ENCODE data around the gene RGS16. TPM values are rescaled to one million over a fixed set of nuclear protein-coding genes. Genes with fewer than 3 reads are reported as not detected.

Gene RGS16
- total RNA-seq, 1 donor from 2014 or later, result 2.3 TPM

DNA sequence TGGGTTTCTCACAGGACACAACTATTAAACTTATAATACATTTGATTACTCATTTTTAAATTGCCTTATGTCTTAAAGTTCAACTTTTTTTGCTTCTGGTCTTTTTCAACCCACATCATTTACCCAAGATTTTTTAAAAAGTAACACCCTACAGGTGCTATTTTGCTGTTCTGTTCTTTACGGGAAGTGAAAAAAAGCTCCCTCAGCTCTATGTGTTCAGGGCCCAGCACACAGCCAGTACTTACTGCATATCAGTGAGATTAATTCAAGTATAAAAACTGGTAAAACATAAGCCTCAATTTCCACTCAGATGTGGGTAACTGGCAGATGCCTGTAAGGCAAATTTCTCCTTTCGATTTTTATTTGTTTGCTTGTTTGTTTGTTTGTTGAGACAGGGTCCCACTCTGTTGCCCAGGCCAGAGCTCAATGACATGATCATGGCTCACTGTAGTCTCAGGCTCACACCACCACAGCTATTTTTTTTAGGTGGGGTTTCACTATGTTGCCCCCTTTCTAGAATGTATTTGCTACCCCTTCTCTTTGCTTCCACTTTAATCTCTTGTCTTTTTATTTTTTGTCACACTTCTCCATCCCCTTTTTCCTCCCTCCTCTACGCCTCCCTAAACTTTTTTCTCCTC, 35.4 kb downstream of the RGS16 start:
- TF ChIP-seq CTCF (IDR thresholded peaks at IDR 0.05; ENCODE audit: insufficient read depth, low read length, poor library complexity, severe bottlenecking), result no peak
- DNase-seq (ENCODE audit: low read depth), result no peak
- no peaks in the 10 kb centered on the region for H3K27me3 ChIP-seq (ENCODE audit: control insufficient read depth, insufficient read depth, low read length)
- no peaks in the 10 kb centered on the region for H3K36me3 ChIP-seq (ENCODE audit: control insufficient read depth, insufficient read depth, low read length)
- H3K4me3 ChIP-seq (ENCODE audit: low read depth, low read length), result no peak overlapping the region

DNA sequence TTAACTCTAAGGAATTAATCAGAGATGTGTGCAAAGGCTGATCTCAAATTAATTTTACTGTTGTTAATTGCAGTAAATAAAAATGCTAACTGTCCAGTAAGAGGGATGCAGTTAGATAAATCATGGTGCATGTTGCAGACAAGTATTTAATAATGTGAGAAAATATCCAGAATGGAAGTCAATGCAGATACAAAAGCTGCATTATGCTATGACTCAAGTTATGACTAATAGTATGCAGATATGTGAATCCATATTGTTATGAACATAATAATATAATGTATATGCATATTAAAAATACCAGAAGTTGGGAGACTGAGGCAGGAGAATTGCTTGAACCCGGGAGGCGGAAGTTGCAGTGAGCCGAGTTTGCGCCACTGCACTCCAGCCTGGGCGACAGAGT, 36.6 kb downstream of the RGS16 start:
- H3K27me3 ChIP-seq (ENCODE audit: control insufficient read depth, insufficient read depth, low read length), result no peaks in the 10 kb centered on the region
- no peak overlapping the region for H3K4me3 ChIP-seq (ENCODE audit: low read depth, low read length)
- DNase-seq (ENCODE audit: low read depth), result no peak
- no peaks in the 10 kb centered on the region for H3K36me3 ChIP-seq (ENCODE audit: control insufficient read depth, insufficient read depth, low read length)
- no peak for TF ChIP-seq CTCF (IDR thresholded peaks at IDR 0.05; ENCODE audit: insufficient read depth, low read length, poor library complexity, severe bottlenecking)

DNA sequence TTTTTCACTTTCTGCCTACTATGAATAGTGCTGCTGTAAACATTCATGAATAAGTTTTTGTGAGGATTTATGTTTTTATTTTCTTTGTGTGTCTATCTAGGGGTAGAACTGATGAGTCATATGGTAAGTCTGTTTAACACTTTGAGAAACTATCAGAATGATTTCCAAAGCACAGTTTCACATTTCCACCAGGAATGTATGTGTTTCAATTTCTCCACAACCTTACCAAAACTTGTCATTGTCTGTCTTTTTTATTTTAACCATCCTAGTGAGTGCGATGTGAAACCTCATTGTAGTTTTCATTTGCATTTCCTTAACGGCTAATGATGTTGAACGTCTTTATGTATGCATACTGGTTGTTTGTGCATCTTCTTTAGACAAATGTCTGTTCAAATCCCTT, 38.7 kb downstream of the RGS16 start:
- TF ChIP-seq CTCF (IDR thresholded peaks at IDR 0.05; ENCODE audit: insufficient read depth, low read length, poor library complexity, severe bottlenecking), result no peak
- no peak for DNase-seq (ENCODE audit: low read depth)

DNA sequence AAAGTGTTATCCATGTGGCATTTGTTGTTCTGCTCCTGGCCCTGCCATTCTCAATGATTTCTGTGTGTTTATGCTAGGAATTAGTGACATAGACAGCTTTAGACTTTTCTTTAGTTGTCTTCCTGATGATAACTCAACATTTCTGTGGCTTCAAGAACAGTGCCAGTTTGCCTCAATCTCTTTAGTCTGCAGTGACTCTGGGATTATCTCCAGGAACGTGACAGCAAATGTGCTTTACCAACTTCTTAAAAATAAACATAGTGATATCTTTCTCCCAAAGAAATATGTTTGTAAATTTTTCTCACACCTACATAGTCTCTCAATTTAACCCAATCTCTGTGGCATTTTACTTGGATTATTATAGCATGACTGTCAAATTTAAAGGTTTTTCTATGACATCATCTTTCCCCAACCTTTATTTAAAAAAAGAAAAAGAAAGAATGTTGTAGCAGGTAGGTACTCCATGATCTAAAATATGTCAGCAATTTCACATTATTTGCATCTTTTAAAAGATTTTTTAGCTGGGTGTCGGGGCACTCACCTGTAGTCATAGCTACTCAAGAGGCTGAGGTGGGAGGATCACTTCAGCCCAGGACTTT, 39.7 kb downstream of the RGS16 start:
- no peaks in the 10 kb centered on the region for H3K36me3 ChIP-seq (ENCODE audit: control insufficient read depth, insufficient read depth, low read length)
- TF ChIP-seq CTCF (IDR thresholded peaks at IDR 0.05; ENCODE audit: insufficient read depth, low read length, poor library complexity, severe bottlenecking), result no peak
- H3K4me3 ChIP-seq (ENCODE audit: low read depth, low read length), result no peak overlapping the region
- H3K27me3 ChIP-seq (ENCODE audit: control insufficient read depth, insufficient read depth, low read length), result no peaks in the 10 kb centered on the region
- no peak for DNase-seq (ENCODE audit: low read depth)

More for the DNA sequence above, 38.7 kb downstream of the RGS16 start:
- no peaks in the 10 kb centered on the region for H3K36me3 ChIP-seq (ENCODE audit: control insufficient read depth, insufficient read depth, low read length)
- H3K4me3 ChIP-seq (ENCODE audit: low read depth, low read length), result no peak overlapping the region
- no peaks in the 10 kb centered on the region for H3K27me3 ChIP-seq (ENCODE audit: control insufficient read depth, insufficient read depth, low read length)

DNA sequence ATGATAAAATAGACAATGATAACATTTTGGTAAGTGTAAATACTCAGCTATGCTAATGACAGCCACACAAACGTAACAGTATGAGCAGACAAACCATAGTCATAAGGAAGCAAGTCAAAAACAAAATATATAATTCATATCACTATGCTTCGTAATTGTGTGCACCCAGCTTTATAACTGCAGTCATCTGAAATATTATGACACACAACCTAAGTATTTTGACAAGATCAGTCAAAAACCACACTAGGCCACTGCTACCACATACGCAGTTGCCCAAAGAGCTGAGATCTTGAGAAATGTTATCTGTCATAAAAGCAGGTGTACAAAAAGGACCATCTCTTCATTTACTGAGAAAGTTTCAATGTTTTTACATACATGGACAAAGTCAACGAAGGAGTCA, 41.1 kb downstream of the RGS16 start:
- no peak for TF ChIP-seq CTCF (IDR thresholded peaks at IDR 0.05; ENCODE audit: insufficient read depth, low read length, poor library complexity, severe bottlenecking)
- no peaks in the 10 kb centered on the region for H3K36me3 ChIP-seq (ENCODE audit: control insufficient read depth, insufficient read depth, low read length)
- H3K4me3 ChIP-seq (ENCODE audit: low read depth, low read length), result no peak overlapping the region
- H3K27me3 ChIP-seq (ENCODE audit: control insufficient read depth, insufficient read depth, low read length), result no peaks in the 10 kb centered on the region
- no peak for DNase-seq (ENCODE audit: low read depth)

DNA sequence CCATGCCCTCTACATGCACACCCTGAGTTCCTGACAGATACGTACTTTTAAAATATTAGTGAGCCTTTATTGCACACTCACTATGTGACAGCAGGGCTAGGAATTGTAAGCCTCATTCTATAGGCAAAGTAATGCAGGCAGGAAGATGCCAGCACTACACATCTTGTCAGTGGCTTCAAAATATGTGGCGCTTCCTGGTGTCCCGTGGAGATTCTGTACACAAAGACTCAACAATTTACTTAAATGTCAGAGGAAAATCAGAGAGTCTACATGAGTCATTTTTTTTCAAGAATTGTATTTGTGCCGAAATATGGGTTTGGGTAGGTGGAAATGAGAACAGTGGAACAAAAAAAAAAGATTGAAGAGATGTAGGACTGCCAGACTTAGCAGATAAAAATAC, 42.7 kb downstream of the RGS16 start:
- no peak for TF ChIP-seq CTCF (IDR thresholded peaks at IDR 0.05; ENCODE audit: insufficient read depth, low read length, poor library complexity, severe bottlenecking)
- no peaks in the 10 kb centered on the region for H3K36me3 ChIP-seq (ENCODE audit: control insufficient read depth, insufficient read depth, low read length)
- no peak overlapping the region for H3K4me3 ChIP-seq (ENCODE audit: low read depth, low read length)
- no peak for DNase-seq (ENCODE audit: low read depth)
- no peaks in the 10 kb centered on the region for H3K27me3 ChIP-seq (ENCODE audit: control insufficient read depth, insufficient read depth, low read length)
